ENCODE results near the gene LLCFC1. TPM values are rescaled to one million over a fixed set of nuclear protein-coding genes. Genes with fewer than 3 reads are reported as not detected.

Gene LLCFC1
- total and polyA plus RNA-seq, 5 donors, result not detected

- 47% methylated on average over 3 of the region's 3 CpGs for WGBS
- Histone ChIP-seq H3K4me1 (ENCODE audit: control insufficient read depth, insufficient read depth, low read length) (no peaks in the 10 kb centered on the region), H3K4me3 (ENCODE audit: low read length) (no peak overlapping the region), H3K9me3 (ENCODE audit: control insufficient read depth, low read length) (no peaks in the 10 kb centered on the region), H3K27me3 (ENCODE audit: control insufficient read depth, insufficient read depth) (peaks cover 5% of the 10 kb centered on the region), H3K27ac (ENCODE audit: low read length) (no peak overlapping the region)
- DNase-seq (no peak), ATAC-seq (no peak)
- intact Hi-C loops (cut with DNase I), result no loop called here
Observed at GRCh38 chr7:142913051-142913450, 26.2 kb upstream of the LLCFC1 start.

DNA sequence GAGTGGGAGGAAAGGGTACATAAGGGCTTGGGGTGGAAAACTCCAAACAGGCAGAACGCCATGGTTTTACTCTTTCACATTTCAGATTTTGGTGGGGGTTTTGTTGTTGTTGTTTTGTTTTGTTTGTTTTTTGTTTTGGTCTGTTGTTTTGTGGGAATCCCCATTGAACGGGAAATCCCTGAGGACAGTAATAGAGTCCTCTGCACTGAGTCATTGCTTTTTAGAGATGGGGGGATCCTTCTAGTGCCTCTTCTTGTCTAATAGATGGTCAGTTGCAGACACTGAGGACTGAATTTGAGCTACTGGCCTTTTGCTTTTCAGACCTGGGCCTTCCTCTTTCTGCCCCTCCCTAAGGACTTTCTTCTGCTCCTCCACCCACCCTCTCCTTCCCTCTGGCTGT, 25.7 kb upstream of the LLCFC1 start:
- no peaks in the 10 kb centered on the region for H3K4me1 ChIP-seq (ENCODE audit: control insufficient read depth, insufficient read depth, low read length)
- 71% methylated on average over 2 of the region's 2 CpGs for WGBS
- no peak for ATAC-seq

DNA sequence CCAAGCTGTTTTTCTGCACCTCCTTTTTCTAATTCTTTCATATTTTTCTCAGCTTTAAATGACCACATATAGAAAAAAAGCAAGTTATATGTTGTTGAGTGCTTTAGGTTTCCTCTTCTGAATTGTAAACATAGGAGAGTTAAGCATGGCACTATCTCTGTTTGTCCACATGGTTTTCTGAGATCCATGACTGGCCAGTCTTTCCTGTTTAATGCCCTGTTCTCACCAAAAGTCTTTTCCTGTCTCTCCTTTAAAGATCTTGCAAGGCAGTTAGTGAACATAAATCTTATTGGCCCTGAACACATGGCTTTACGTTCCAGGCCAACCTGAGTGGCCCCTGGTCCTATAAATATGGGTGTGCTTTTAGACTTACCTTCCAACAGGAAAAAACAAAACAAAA, 25.2 kb upstream of the LLCFC1 start:
- DNase-seq (no peak), ATAC-seq (no peak)
- WGBS, result 56% methylated on average over 1 of the region's 1 CpG
- no peaks in the 10 kb centered on the region for H3K9me3 ChIP-seq (ENCODE audit: control insufficient read depth, low read length)
- H3K4me1 ChIP-seq (ENCODE audit: control insufficient read depth, insufficient read depth, low read length), result no peaks in the 10 kb centered on the region
- peaks cover 5% of the 10 kb centered on the region for H3K27me3 ChIP-seq (ENCODE audit: control insufficient read depth, insufficient read depth)
- no peak overlapping the region for H3K27ac ChIP-seq (ENCODE audit: low read length)
- intact Hi-C loops (cut with DNase I), result no loop called here
- no peak overlapping the region for H3K4me3 ChIP-seq (ENCODE audit: low read length)

More for the DNA sequence above, 25.7 kb upstream of the LLCFC1 start:
- H3K27ac ChIP-seq (ENCODE audit: low read length), result no peak overlapping the region
- no peaks in the 10 kb centered on the region for H3K9me3 ChIP-seq (ENCODE audit: control insufficient read depth, low read length)
- intact Hi-C loops (cut with DNase I), result no loop called here
- no peak overlapping the region for H3K4me3 ChIP-seq (ENCODE audit: low read length)
- DNase-seq, result no peak
- H3K27me3 ChIP-seq (ENCODE audit: control insufficient read depth, insufficient read depth), result peaks cover 5% of the 10 kb centered on the region

- intact Hi-C loops (cut with DNase I), result no loop called here
- ATAC-seq, result no peak
- H3K27me3 ChIP-seq (ENCODE audit: control insufficient read depth, insufficient read depth), result peaks cover 5% of the 10 kb centered on the region
Observed at GRCh38 chr7:142915315-142915714, 24.0 kb upstream of the LLCFC1 start.

GRCh38 chr7:142916508-142916907, 22.8 kb upstream of the LLCFC1 start:
- DNase-seq, result no peak
- peaks cover 5% of the 10 kb centered on the region for H3K27me3 ChIP-seq (ENCODE audit: control insufficient read depth, insufficient read depth)
- H3K4me1 ChIP-seq (ENCODE audit: control insufficient read depth, insufficient read depth, low read length), result no peaks in the 10 kb centered on the region
- no peak overlapping the region for H3K4me3 ChIP-seq (ENCODE audit: low read length)
- H3K9me3 ChIP-seq (ENCODE audit: control insufficient read depth, low read length), result no peaks in the 10 kb centered on the region
- WGBS, result 46% methylated on average over 2 of the region's 2 CpGs
- no peak overlapping the region for H3K27ac ChIP-seq (ENCODE audit: low read length)
- ATAC-seq, result no peak
- intact Hi-C loops (cut with DNase I), result no loop called here

More at GRCh38 chr7:142915315-142915714, 24.0 kb upstream of the LLCFC1 start:
- no peak for DNase-seq
- WGBS, result 83% methylated on average over 8 of the region's 8 CpGs
- H3K4me3 ChIP-seq (ENCODE audit: low read length), result no peak overlapping the region
- H3K9me3 ChIP-seq (ENCODE audit: control insufficient read depth, low read length), result no peaks in the 10 kb centered on the region
- no peaks in the 10 kb centered on the region for H3K4me1 ChIP-seq (ENCODE audit: control insufficient read depth, insufficient read depth, low read length)
- H3K27ac ChIP-seq (ENCODE audit: low read length), result no peak overlapping the region

- intact Hi-C loops (cut with DNase I), result no loop called here
Observed at GRCh38 chr7:142917447-142917846, 21.8 kb upstream of the LLCFC1 start.

GRCh38 chr7:142918901-142919300, 20.4 kb upstream of the LLCFC1 start:
- H3K27me3 ChIP-seq (ENCODE audit: control insufficient read depth, insufficient read depth), result peaks cover 5% of the 10 kb centered on the region
- no peak for ATAC-seq
- H3K9me3 ChIP-seq (ENCODE audit: control insufficient read depth, low read length), result no peaks in the 10 kb centered on the region
- WGBS, result 67% methylated on average over 2 of the region's 2 CpGs
- no peak overlapping the region for H3K27ac ChIP-seq (ENCODE audit: low read length)
- intact Hi-C loops (cut with DNase I), result no loop called here
- no peaks in the 10 kb centered on the region for H3K4me1 ChIP-seq (ENCODE audit: control insufficient read depth, insufficient read depth, low read length)
- DNase-seq, result no peak
- H3K4me3 ChIP-seq (ENCODE audit: low read length), result no peak overlapping the region

More at GRCh38 chr7:142917447-142917846, 21.8 kb upstream of the LLCFC1 start:
- ATAC-seq, result no peak
- DNase-seq, result no peak
- H3K27ac ChIP-seq (ENCODE audit: low read length), result no peak overlapping the region
- H3K27me3 ChIP-seq (ENCODE audit: control insufficient read depth, insufficient read depth), result peaks cover 5% of the 10 kb centered on the region
- 83% methylated on average over 3 of the region's 3 CpGs for WGBS
- H3K9me3 ChIP-seq (ENCODE audit: control insufficient read depth, low read length), result no peaks in the 10 kb centered on the region
- no peaks in the 10 kb centered on the region for H3K4me1 ChIP-seq (ENCODE audit: control insufficient read depth, insufficient read depth, low read length)
- H3K4me3 ChIP-seq (ENCODE audit: low read length), result no peak overlapping the region

GRCh38 chr7:142919656-142920055, 19.6 kb upstream of the LLCFC1 start:
- Histone ChIP-seq H3K27me3 (ENCODE audit: control insufficient read depth, insufficient read depth) (peaks cover 3% of the 10 kb centered on the region), H3K4me3 (ENCODE audit: low read length) (no peak overlapping the region), H3K4me1 (ENCODE audit: control insufficient read depth, insufficient read depth, low read length) (no peaks in the 10 kb centered on the region), H3K9me3 (ENCODE audit: control insufficient read depth, low read length) (no peaks in the 10 kb centered on the region), H3K27ac (ENCODE audit: low read length) (no peak overlapping the region)
- WGBS, result 88% methylated on average over 3 of the region's 3 CpGs
- intact Hi-C loops (cut with DNase I), result no loop called here
- no peak for ATAC-seq
- no peak for DNase-seq

DNA sequence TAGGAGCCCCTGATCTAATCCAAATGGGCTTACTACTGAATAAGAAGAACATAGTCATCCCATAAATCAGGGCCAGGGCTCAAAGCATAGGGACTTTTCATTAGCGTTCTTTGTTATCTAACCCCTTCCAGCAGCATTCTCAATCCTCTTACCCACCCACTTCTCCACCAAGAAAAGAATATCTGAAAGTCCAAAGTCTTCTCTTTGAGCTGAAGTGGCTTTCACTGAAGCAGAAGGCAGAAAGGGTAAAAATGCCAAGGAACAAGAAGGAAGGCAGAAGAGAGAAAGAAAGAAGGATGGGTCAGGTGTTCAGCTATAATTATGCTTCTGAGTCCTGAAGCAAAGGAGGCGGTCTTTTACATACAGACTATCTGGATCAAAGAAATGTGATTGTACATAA, 15.9 kb upstream of the LLCFC1 start:
- 45% methylated on average over 2 of the region's 2 CpGs for WGBS

GRCh38 chr7:142925413-142925812, 13.9 kb upstream of the LLCFC1 start:
- Histone ChIP-seq H3K9me3 (ENCODE audit: control insufficient read depth, low read length) (no peaks in the 10 kb centered on the region), H3K27ac (ENCODE audit: low read length) (no peak overlapping the region), H3K27me3 (ENCODE audit: control insufficient read depth, insufficient read depth) (no peaks in the 10 kb centered on the region), H3K4me3 (ENCODE audit: low read length) (no peak overlapping the region), H3K4me1 (ENCODE audit: control insufficient read depth, insufficient read depth, low read length) (no peaks in the 10 kb centered on the region)
- ATAC-seq (no peak), DNase-seq (no peak)
- WGBS, result 61% methylated on average over 12 of the region's 12 CpGs
- intact Hi-C loops (cut with DNase I), result no loop called here

More for the DNA sequence above, 15.9 kb upstream of the LLCFC1 start:
- no peaks in the 10 kb centered on the region for H3K4me1 ChIP-seq (ENCODE audit: control insufficient read depth, insufficient read depth, low read length)
- H3K27ac ChIP-seq (ENCODE audit: low read length), result no peak overlapping the region
- DNase-seq, result no peak
- ATAC-seq, result no peak
- intact Hi-C loops (cut with DNase I), result no loop called here
- H3K4me3 ChIP-seq (ENCODE audit: low read length), result no peak overlapping the region
- H3K9me3 ChIP-seq (ENCODE audit: control insufficient read depth, low read length), result no peaks in the 10 kb centered on the region
- H3K27me3 ChIP-seq (ENCODE audit: control insufficient read depth, insufficient read depth), result no peaks in the 10 kb centered on the region

DNA sequence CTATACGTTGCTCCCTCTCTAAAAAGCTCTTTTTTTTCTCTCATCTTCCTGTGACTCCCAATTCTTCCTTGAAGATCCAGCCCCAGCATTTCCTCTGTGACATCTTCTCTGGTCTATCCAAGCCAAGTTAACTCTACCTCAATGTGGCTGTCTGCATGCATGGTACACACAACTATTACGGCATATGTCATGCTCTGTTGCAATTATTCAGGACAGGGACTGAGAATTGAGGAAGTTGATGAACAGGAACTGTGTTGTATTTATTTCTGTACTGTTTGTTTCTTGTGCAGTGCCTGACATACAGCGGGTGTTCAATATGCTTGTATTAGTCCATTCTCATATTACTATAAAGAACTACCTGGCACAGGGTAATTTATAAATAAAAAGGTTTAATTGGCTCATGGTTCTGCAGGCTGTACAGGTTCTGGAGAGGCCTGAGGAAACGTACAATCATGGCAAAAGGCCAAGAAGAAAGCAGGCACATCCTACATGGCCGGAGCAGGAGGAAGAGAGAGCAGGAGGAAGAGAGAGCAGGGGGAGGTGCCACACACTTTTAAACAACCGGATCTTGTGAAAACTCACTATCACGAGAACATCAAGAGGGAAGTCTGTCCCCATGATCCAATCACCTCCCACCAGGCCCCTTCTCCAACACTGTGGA, 12.1 kb upstream of the LLCFC1 start:
- intact Hi-C loops (cut with DNase I), result no loop called here
- Histone ChIP-seq H3K9me3 (ENCODE audit: control insufficient read depth, low read length) (no peaks in the 10 kb centered on the region), H3K27ac (ENCODE audit: low read length) (no peak overlapping the region), H3K4me1 (ENCODE audit: control insufficient read depth, insufficient read depth, low read length) (no peaks in the 10 kb centered on the region), H3K27me3 (ENCODE audit: control insufficient read depth, insufficient read depth) (no peaks in the 10 kb centered on the region), H3K4me3 (ENCODE audit: low read length) (no peak overlapping the region)
- peak; percentile 40 to 42 for ATAC-seq
- WGBS, result 52% methylated on average over 7 of the region's 7 CpGs
- DNase-seq, result no peak

DNA sequence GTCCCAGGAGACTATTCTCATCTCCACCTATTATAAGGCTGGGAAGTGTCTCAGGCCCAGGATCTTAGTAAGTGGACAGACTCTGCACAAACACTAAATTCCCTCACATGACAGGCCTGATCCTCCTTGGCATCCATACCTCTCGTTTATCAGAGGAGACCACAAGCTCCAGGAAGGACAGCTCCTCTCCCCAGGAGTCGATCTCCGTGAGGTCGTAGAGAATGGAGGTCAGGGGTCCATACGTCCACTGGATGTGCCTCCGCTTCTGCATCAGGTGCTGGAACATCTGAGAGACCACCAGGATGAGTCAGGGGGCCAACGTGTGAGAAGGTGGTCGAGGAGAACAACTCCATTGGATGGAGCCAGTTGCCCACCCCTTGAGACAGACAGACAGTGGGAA, 11.3 kb upstream of the LLCFC1 start:
- ATAC-seq, result no peak
- H3K4me3 ChIP-seq (ENCODE audit: low read length), result no peak overlapping the region
- WGBS, result 77% methylated on average over 8 of the region's 8 CpGs

More for the DNA sequence above, 11.3 kb upstream of the LLCFC1 start:
- intact Hi-C loops (cut with DNase I), result no loop called here
- no peaks in the 10 kb centered on the region for H3K27me3 ChIP-seq (ENCODE audit: control insufficient read depth, insufficient read depth)
- H3K27ac ChIP-seq (ENCODE audit: low read length), result no peak overlapping the region
- H3K4me1 ChIP-seq (ENCODE audit: control insufficient read depth, insufficient read depth, low read length), result no peaks in the 10 kb centered on the region
- H3K9me3 ChIP-seq (ENCODE audit: control insufficient read depth, low read length), result no peaks in the 10 kb centered on the region
- DNase-seq, result no peak

All from right cardiac atrium (tissue), 5 donors.